ENCODE measurements around the gene PDE4D.

Gene PDE4D

GRCh38 chr5:59090323-59090722 lies 803.2 kb downstream of the PDE4D start:
- Histone ChIP-seq H3K4me1 (ENCODE audit: control insufficient read depth, insufficient read depth, low read length, unreplicated experiment) (peaks cover 18% of the 10 kb centered on the region), H3K79me2 (ENCODE audit: control insufficient read depth, insufficient read depth, low read length, unreplicated experiment) (no peaks in the 10 kb centered on the region), H3K36me3 (ENCODE audit: insufficient read depth, low read length) (no peaks in the 10 kb centered on the region), H2AFZ (ENCODE audit: low read length, unreplicated experiment) (no peak overlapping the region), H3K27me3 (ENCODE audit: insufficient read depth, low read length) (no peaks in the 10 kb centered on the region), H3K27ac (ENCODE audit: low read depth, low read length) (no peak overlapping the region), H3K4me3 (ENCODE audit: low read depth, low read length) (no peak overlapping the region)

- no peak overlapping the region for H3K4me3 ChIP-seq (ENCODE audit: low read depth, low read length)
- no peak overlapping the region for H2AFZ ChIP-seq (ENCODE audit: low read length, unreplicated experiment)
- H3K36me3 ChIP-seq (ENCODE audit: insufficient read depth, low read length) = no peaks in the 10 kb centered on the region
- no peak overlapping the region for H3K27ac ChIP-seq (ENCODE audit: low read depth, low read length)
- H3K4me1 ChIP-seq (ENCODE audit: control insufficient read depth, insufficient read depth, low read length, unreplicated experiment) = peaks cover 12% of the 10 kb centered on the region
- H3K79me2 ChIP-seq (ENCODE audit: control insufficient read depth, insufficient read depth, low read length, unreplicated experiment) = no peaks in the 10 kb centered on the region
- H3K27me3 ChIP-seq (ENCODE audit: insufficient read depth, low read length) = no peaks in the 10 kb centered on the region
Measured at GRCh38 chr5:59089767-59090166, 803.8 kb downstream of the PDE4D start.

GRCh38 chr5:59088546-59088945 lies 805.0 kb downstream of the PDE4D start:
- Histone ChIP-seq H3K4me1 (ENCODE audit: control insufficient read depth, insufficient read depth, low read length, unreplicated experiment) (peaks cover 6% of the 10 kb centered on the region), H3K36me3 (ENCODE audit: insufficient read depth, low read length) (no peaks in the 10 kb centered on the region), H2AFZ (ENCODE audit: low read length, unreplicated experiment) (no peak overlapping the region), H3K27me3 (ENCODE audit: insufficient read depth, low read length) (no peaks in the 10 kb centered on the region), H3K79me2 (ENCODE audit: control insufficient read depth, insufficient read depth, low read length, unreplicated experiment) (no peaks in the 10 kb centered on the region), H3K27ac (ENCODE audit: low read depth, low read length) (no peak overlapping the region), H3K4me3 (ENCODE audit: low read depth, low read length) (no peak overlapping the region)

- H3K4me3 ChIP-seq (ENCODE audit: low read depth, low read length) = no peak overlapping the region
- no peaks in the 10 kb centered on the region for H3K36me3 ChIP-seq (ENCODE audit: insufficient read depth, low read length)
- no peaks in the 10 kb centered on the region for H3K79me2 ChIP-seq (ENCODE audit: control insufficient read depth, insufficient read depth, low read length, unreplicated experiment)
- H3K27me3 ChIP-seq (ENCODE audit: insufficient read depth, low read length) = no peaks in the 10 kb centered on the region
- no peak overlapping the region for H3K27ac ChIP-seq (ENCODE audit: low read depth, low read length)
- H2AFZ ChIP-seq (ENCODE audit: low read length, unreplicated experiment) = no peak overlapping the region
- H3K4me1 ChIP-seq (ENCODE audit: control insufficient read depth, insufficient read depth, low read length, unreplicated experiment) = no peaks in the 10 kb centered on the region
Measured at GRCh38 chr5:59086024-59086423, 807.5 kb downstream of the PDE4D start.

GRCh38 chr5:59081693-59082092 lies 811.8 kb downstream of the PDE4D start:
- Histone ChIP-seq H3K4me1 (ENCODE audit: control insufficient read depth, insufficient read depth, low read length, unreplicated experiment) (peaks cover 8% of the 10 kb centered on the region), H3K79me2 (ENCODE audit: control insufficient read depth, insufficient read depth, low read length, unreplicated experiment) (no peaks in the 10 kb centered on the region), H2AFZ (ENCODE audit: low read length, unreplicated experiment) (no peak overlapping the region), H3K27ac (ENCODE audit: low read depth, low read length) (no peak overlapping the region), H3K4me3 (ENCODE audit: low read depth, low read length) (no peak overlapping the region), H3K27me3 (ENCODE audit: insufficient read depth, low read length) (no peaks in the 10 kb centered on the region), H3K36me3 (ENCODE audit: insufficient read depth, low read length) (no peaks in the 10 kb centered on the region)

GRCh38 chr5:59079622-59080620 lies 813.6 kb downstream of the PDE4D start:
- Histone ChIP-seq H3K36me3 (ENCODE audit: insufficient read depth, low read length) (no peaks in the 10 kb centered on the region), H3K4me3 (ENCODE audit: low read depth, low read length) (no peak overlapping the region), H3K27ac (ENCODE audit: low read depth, low read length) (peak overlapping the region; percentile 88), H3K4me1 (ENCODE audit: control insufficient read depth, insufficient read depth, low read length, unreplicated experiment) (peaks cover 8% of the 10 kb centered on the region), H3K27me3 (ENCODE audit: insufficient read depth, low read length) (no peaks in the 10 kb centered on the region), H2AFZ (ENCODE audit: low read length, unreplicated experiment) (peak overlapping the region; percentile 2), H3K79me2 (ENCODE audit: control insufficient read depth, insufficient read depth, low read length, unreplicated experiment) (no peaks in the 10 kb centered on the region)

GRCh38 chr5:59071755-59072549 lies 821.6 kb downstream of the PDE4D start:
- H3K4me1 ChIP-seq (ENCODE audit: control insufficient read depth, insufficient read depth, low read length, unreplicated experiment) = peaks cover 26% of the 10 kb centered on the region
- no peak overlapping the region for H3K4me3 ChIP-seq (ENCODE audit: low read depth, low read length)
- H3K27ac ChIP-seq (ENCODE audit: low read depth, low read length) = no peak overlapping the region
- H3K27me3 ChIP-seq (ENCODE audit: insufficient read depth, low read length) = no peaks in the 10 kb centered on the region
- no peaks in the 10 kb centered on the region for H3K79me2 ChIP-seq (ENCODE audit: control insufficient read depth, insufficient read depth, low read length, unreplicated experiment)
- no peak overlapping the region for H2AFZ ChIP-seq (ENCODE audit: low read length, unreplicated experiment)
- H3K36me3 ChIP-seq (ENCODE audit: insufficient read depth, low read length) = no peaks in the 10 kb centered on the region

GRCh38 chr5:59069438-59070079 lies 824.0 kb downstream of the PDE4D start:
- H3K27ac ChIP-seq (ENCODE audit: low read depth, low read length) = peak overlapping the region; percentile 95
- H2AFZ ChIP-seq (ENCODE audit: low read length, unreplicated experiment) = no peak overlapping the region
- no peak overlapping the region for H3K4me3 ChIP-seq (ENCODE audit: low read depth, low read length)
- H3K79me2 ChIP-seq (ENCODE audit: control insufficient read depth, insufficient read depth, low read length, unreplicated experiment) = no peaks in the 10 kb centered on the region
- no peaks in the 10 kb centered on the region for H3K36me3 ChIP-seq (ENCODE audit: insufficient read depth, low read length)
- H3K4me1 ChIP-seq (ENCODE audit: control insufficient read depth, insufficient read depth, low read length, unreplicated experiment) = peaks cover 47% of the 10 kb centered on the region
- no peaks in the 10 kb centered on the region for H3K27me3 ChIP-seq (ENCODE audit: insufficient read depth, low read length)

GRCh38 chr5:59067956-59068656 lies 825.4 kb downstream of the PDE4D start:
- Histone ChIP-seq H3K4me3 (ENCODE audit: low read depth, low read length) (no peak overlapping the region), H3K79me2 (ENCODE audit: control insufficient read depth, insufficient read depth, low read length, unreplicated experiment) (no peaks in the 10 kb centered on the region), H3K36me3 (ENCODE audit: insufficient read depth, low read length) (no peaks in the 10 kb centered on the region), H3K27me3 (ENCODE audit: insufficient read depth, low read length) (no peaks in the 10 kb centered on the region), H3K4me1 (ENCODE audit: control insufficient read depth, insufficient read depth, low read length, unreplicated experiment) (peaks cover 61% of the 10 kb centered on the region), H3K27ac (ENCODE audit: low read depth, low read length) (peak overlapping the region; percentile 95), H2AFZ (ENCODE audit: low read length, unreplicated experiment) (no peak overlapping the region)
